T-cell (primary cell): ENCODE data around the gene SLC24A3. TPM values are rescaled to one million over a fixed set of nuclear protein-coding genes. Genes with fewer than 3 reads are reported as not detected.

ENCODE experiments used
- ATAC-seq, 4 experiments: fragments of 200-7000 bp in 3 of 4; fragments of 150-1000 bp in 1 of 4; cut with Tn5 transposase; replicated peaks in 1 of 4; 1 replicate in 3 of 4; 2 replicates in 1 of 4; pipeline ENCODE4 v1.10.0; 2021; ENCODE audit warnings: moderate library complexity in 3 of 4, mild to moderate bottlenecking in 2 of 4, moderate number of reproducible peaks in 1 of 4
- CTCF ChIA-PET, 2 donors: fragments of 300-600 bp; sonication (Branson Sonifier 250); formaldehyde crosslinking; loops; one replicate each; lab custom pipeline; 2022; ENCODE audit warnings: antibody characterized with exemption in 2 of 2; lab: Charles Lee
- POLR2A ChIA-PET, 2 donors: fragments of 300-600 bp; sonication (Branson Sonifier 250); formaldehyde crosslinking; loops; one replicate each; lab custom pipeline; 2022; ENCODE audit warnings: antibody characterized with exemption in 2 of 2; lab: Charles Lee
- DNase-seq, 35 experiments: peaks; one replicate each; pipeline versions ENCODE4 v3.0.0 to v3.0.0-alpha.2; 2013 to 2023
- H3K27ac ChIP-seq: one replicate; pipeline ENCODE4 v1.5.1; 2013; ENCODE audit warnings: low read length
- H3K27me3 ChIP-seq, 2 experiments: replicated peaks in 1 of 2; 1 replicate in 1 of 2; 2 replicates in 1 of 2; pipeline versions ENCODE4 v1.6.1 to v1.7.0; 2013; ENCODE audit warnings: low read length in 1 of 2, mixed read lengths in 1 of 2; ENCODE audit not compliant: control insufficient read depth in 2 of 2, insufficient read depth in 2 of 2; ENCODE audit errors: extremely low read depth in 1 of 2
- H3K36me3 ChIP-seq, 2 donors: 1 replicate in 1 of 2; 2 replicates in 1 of 2; pipeline versions ENCODE4 v1.6.1 to v1.7.0; 2013; ENCODE audit warnings: low read length in 1 of 2; ENCODE audit not compliant: control insufficient read depth in 2 of 2, insufficient read depth in 1 of 2; ENCODE audit errors: extremely low read depth in 1 of 2
- H3K4me1 ChIP-seq, 2 experiments: 1 replicate in 1 of 2; 2 replicates in 1 of 2; pipeline versions ENCODE4 v1.6.1 to v1.7.0; 2013; ENCODE audit warnings: low read length in 2 of 2, mixed read lengths in 1 of 2; ENCODE audit not compliant: insufficient read depth in 2 of 2, control insufficient read depth in 1 of 2; ENCODE audit errors: extremely low read depth in 1 of 2
- H3K4me3 ChIP-seq, 2 donors: 1 replicate in 1 of 2; 2 replicates in 1 of 2; pipeline versions ENCODE4 v1.5.1 to v1.7.0; 2013; ENCODE audit warnings: mild to moderate bottlenecking in 2 of 2, low read length in 1 of 2, moderate library complexity in 1 of 2; ENCODE audit not compliant: control insufficient read depth in 1 of 2; ENCODE audit errors: extremely low read depth in 1 of 2
- H3K9me3 ChIP-seq: 2 replicates; pipeline ENCODE4 v1.7.0; 2013
- H3K27ac Mint-ChIP-seq, 2 donors: one replicate each; pipeline ENCODE4 v1.8.0; 2020 to 2021; ENCODE audit warnings: mild to moderate bottlenecking in 2 of 2, mixed read lengths in 2 of 2
- H3K27me3 Mint-ChIP-seq, 2 donors: one replicate each; pipeline ENCODE4 v1.8.0; 2021 to 2022; ENCODE audit warnings: mixed read lengths in 2 of 2
- H3K36me3 Mint-ChIP-seq: one replicate; pipeline ENCODE4 v1.8.0; 2021; ENCODE audit warnings: mixed read lengths
- H3K4me1 Mint-ChIP-seq, 3 donors: one replicate each; pipeline ENCODE4 v1.8.0; 2020 to 2022; ENCODE audit warnings: mixed read lengths in 3 of 3, mild to moderate bottlenecking in 1 of 3
- H3K4me3 Mint-ChIP-seq, 3 donors: one replicate each; pipeline ENCODE4 v1.8.0; 2020 to 2022; ENCODE audit warnings: mild to moderate bottlenecking in 3 of 3, mixed read lengths in 3 of 3, moderate library complexity in 3 of 3
- H3K9me3 Mint-ChIP-seq, 3 donors: one replicate each; pipeline ENCODE4 v1.8.0; 2020 to 2022; ENCODE audit warnings: mixed read lengths in 3 of 3
- WGBS: methylation state at CpG from one replicate; pipeline ENCODE4 v1.1.5; 2013; ENCODE audit warnings: missing lambda C conversion rate; ENCODE audit not compliant: insufficient coverage; 5-methylcytosine and 5-hydroxymethylcytosine counted together
- total RNA-seq, 35 experiments: library from RNA in 6 of 35; stranded (reverse) in 6 of 35; fragments of 120-200 nt in 1 of 35; gene quantifications; one replicate each; pipeline versions ENCODE4 v1.2.1 to v1.2.4 and lab custom pipeline; 2013 to 2026

Gene SLC24A3
- total RNA-seq, 5 donors from 2014 or later (not counting 1 experiment from before 2014, with no cell fraction given): 0.06 to 0.25 (median 0.12) TPM

DNA sequence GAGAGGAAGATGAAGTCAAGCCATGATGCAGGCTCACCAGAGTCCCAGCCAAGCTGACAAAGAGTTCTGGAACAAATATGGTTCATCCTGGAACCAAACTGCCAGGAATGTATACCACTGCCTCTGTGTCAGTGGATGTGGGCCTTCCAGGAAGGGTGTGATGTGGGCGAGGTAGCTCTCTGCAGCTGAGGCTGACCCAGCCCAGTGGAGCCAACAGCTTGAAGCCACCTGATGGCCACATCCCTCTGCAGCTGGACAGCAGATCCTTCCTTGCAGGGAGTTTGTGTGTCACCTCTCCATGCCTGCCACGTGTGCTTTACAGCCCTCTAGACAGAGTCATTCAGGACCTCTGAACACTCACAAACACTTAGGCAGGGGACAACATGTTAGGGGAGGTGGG is 403.6 kb downstream of the SLC24A3 start:
- Histone ChIP-seq H3K4me1 (no peaks in the 10 kb centered on the region), H3K4me3 (no peak overlapping the region), H3K9me3 (no peaks in the 10 kb centered on the region), H3K27ac (no peak overlapping the region), H3K36me3 (no peaks in the 10 kb centered on the region), H3K27me3 (peaks cover 0 to 3% of the 10 kb centered on the region in 2 experiments)
- no peaks in the 10 kb centered on the region for H3K36me3 Mint-ChIP-seq
- CTCF ChIA-PET: no interaction called here
- H3K27ac Mint-ChIP-seq: no peak overlapping the region
- no peaks in the 10 kb centered on the region for H3K9me3 Mint-ChIP-seq
- ATAC-seq: no peak
- no CpG with 5 or more reads among the region's 2 CpGs for WGBS
- H3K4me1 Mint-ChIP-seq: no peaks in the 10 kb centered on the region
- no peak overlapping the region for H3K4me3 Mint-ChIP-seq
- DNase-seq: no peak
- POLR2A ChIA-PET: no interaction called here
- H3K27me3 Mint-ChIP-seq: peaks cover 13 to 52% of the 10 kb centered on the region in 2 donors

DNA sequence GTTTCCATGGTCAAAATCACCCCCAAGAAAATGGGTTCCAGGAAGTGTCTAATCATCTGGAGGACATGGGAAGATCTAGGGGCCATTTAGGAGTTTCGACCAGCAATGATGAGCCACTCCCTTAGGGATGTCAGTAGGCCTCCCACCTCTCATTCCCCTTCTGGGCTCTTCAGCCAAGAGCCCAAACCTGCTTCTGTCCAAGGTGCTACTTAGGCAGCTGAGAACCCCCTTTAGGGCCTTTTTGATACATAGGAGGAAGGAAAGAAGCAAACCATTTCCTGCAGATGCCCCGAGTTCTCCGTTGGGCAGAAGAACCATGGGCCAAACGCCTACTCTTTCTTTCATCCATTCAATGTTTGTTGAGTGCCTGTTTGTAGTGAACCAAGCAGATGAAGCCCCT is 404.2 kb downstream of the SLC24A3 start:
- Histone ChIP-seq H3K36me3 (no peaks in the 10 kb centered on the region), H3K9me3 (no peaks in the 10 kb centered on the region), H3K4me1 (no peaks in the 10 kb centered on the region), H3K27ac (no peak overlapping the region), H3K27me3 (peaks cover 0 to 3% of the 10 kb centered on the region in 2 experiments), H3K4me3 (no peak overlapping the region)
- H3K27me3 Mint-ChIP-seq: peaks cover 13 to 52% of the 10 kb centered on the region in 2 donors
- H3K4me1 Mint-ChIP-seq: no peaks in the 10 kb centered on the region
- no peaks in the 10 kb centered on the region for H3K36me3 Mint-ChIP-seq
- no peaks in the 10 kb centered on the region for H3K9me3 Mint-ChIP-seq
- no peak overlapping the region for H3K27ac Mint-ChIP-seq
- ATAC-seq (no peak), DNase-seq (no peak)
- POLR2A ChIA-PET: no interaction called here
- no peak overlapping the region for H3K4me3 Mint-ChIP-seq
- CTCF ChIA-PET: no interaction called here
- no CpG with 5 or more reads among the region's 4 CpGs for WGBS

DNA sequence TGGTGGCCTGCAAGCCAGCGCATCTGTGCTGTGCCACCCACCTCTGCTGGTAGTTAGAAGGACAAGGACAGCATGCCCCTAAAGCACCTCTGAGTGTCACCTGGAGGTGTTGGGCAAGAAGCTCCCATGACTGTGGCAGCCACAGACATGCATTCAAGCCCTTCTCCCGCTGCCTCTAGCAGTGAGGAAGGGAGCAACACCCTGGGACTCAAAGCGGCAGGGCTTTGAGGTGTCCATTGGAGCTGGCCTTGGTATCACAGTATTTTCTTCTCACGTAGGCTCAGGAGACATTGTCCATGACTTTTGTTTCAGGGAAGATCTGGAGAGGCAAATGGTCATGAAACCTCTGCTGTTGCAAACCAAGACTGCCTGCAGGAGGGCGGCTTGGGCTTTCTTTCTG is 404.8 kb downstream of the SLC24A3 start:
- CTCF ChIA-PET: no interaction called here
- peaks cover 0 to 3% of the 10 kb centered on the region in 2 experiments for H3K27me3 ChIP-seq
- Mint-ChIP-seq H3K4me3 (no peak overlapping the region), H3K4me1 (no peaks in the 10 kb centered on the region), H3K27me3 (peaks cover 10 to 47% of the 10 kb centered on the region in 2 donors), H3K9me3 (no peaks in the 10 kb centered on the region), H3K27ac (no peak overlapping the region), H3K36me3 (no peaks in the 10 kb centered on the region)
- H3K36me3 ChIP-seq: no peaks in the 10 kb centered on the region
- DNase-seq (no peak), ATAC-seq (no peak)
- 64% methylated on average over 4 of the region's 5 CpGs for WGBS
- H3K9me3 ChIP-seq: no peaks in the 10 kb centered on the region
- H3K4me3 ChIP-seq: no peak overlapping the region
- POLR2A ChIA-PET: no interaction called here
- no peaks in the 10 kb centered on the region for H3K4me1 ChIP-seq
- H3K27ac ChIP-seq: no peak overlapping the region

GRCh38 chr20:19618711-19619110 is 406.3 kb downstream of the SLC24A3 start:
- Histone ChIP-seq H3K27ac (no peak overlapping the region), H3K4me3 (no peak overlapping the region), H3K27me3 (peaks cover 0 to 3% of the 10 kb centered on the region in 2 experiments), H3K36me3 (no peaks in the 10 kb centered on the region), H3K9me3 (no peaks in the 10 kb centered on the region), H3K4me1 (no peaks in the 10 kb centered on the region)
- Mint-ChIP-seq H3K4me3 (no peak overlapping the region), H3K4me1 (no peaks in the 10 kb centered on the region), H3K27ac (no peak overlapping the region), H3K36me3 (no peaks in the 10 kb centered on the region), H3K27me3 (peaks cover 6 to 37% of the 10 kb centered on the region in 2 donors), H3K9me3 (peaks cover 0 to 4% (median 0%) of the 10 kb centered on the region in 3 donors)
- 46% methylated on average over 4 of the region's 5 CpGs for WGBS
- ATAC-seq (no peak), DNase-seq (no peak)
- ChIA-PET POLR2A (no interaction called here), CTCF (no interaction called here)

- H3K9me3 ChIP-seq: no peaks in the 10 kb centered on the region
- no peak overlapping the region for H3K27ac ChIP-seq
- DNase-seq: no peak
- H3K27me3 Mint-ChIP-seq: peaks cover 4 to 27% of the 10 kb centered on the region in 2 donors
- H3K36me3 Mint-ChIP-seq: no peaks in the 10 kb centered on the region
- no peaks in the 10 kb centered on the region for H3K4me1 ChIP-seq
- H3K36me3 ChIP-seq: no peaks in the 10 kb centered on the region
- no peak overlapping the region for H3K27ac Mint-ChIP-seq
- no peak overlapping the region for H3K4me3 Mint-ChIP-seq
- ATAC-seq: no peak
- peaks cover 0 to 9% (median 7%) of the 10 kb centered on the region in 3 donors for H3K9me3 Mint-ChIP-seq
- no peaks in the 10 kb centered on the region for H3K4me1 Mint-ChIP-seq
- ChIA-PET POLR2A (no interaction called here), CTCF (no interaction called here)
- 40% methylated on average over 1 of the region's 2 CpGs for WGBS
- H3K4me3 ChIP-seq: no peak overlapping the region
- peaks cover 0 to 3% of the 10 kb centered on the region in 2 experiments for H3K27me3 ChIP-seq
Measured at GRCh38 chr20:19619904-19620430, 407.5 kb downstream of the SLC24A3 start.

- Histone ChIP-seq H3K36me3 (no peaks in the 10 kb centered on the region), H3K27me3 (peaks cover 0 to 3% of the 10 kb centered on the region in 2 experiments), H3K27ac (no peak overlapping the region), H3K4me3 (no peak overlapping the region), H3K4me1 (no peaks in the 10 kb centered on the region), H3K9me3 (no peaks in the 10 kb centered on the region)
- Mint-ChIP-seq H3K4me1 (no peaks in the 10 kb centered on the region), H3K9me3 (peaks cover 0 to 9% (median 7%) of the 10 kb centered on the region in 3 donors), H3K27ac (no peak overlapping the region), H3K36me3 (no peaks in the 10 kb centered on the region), H3K4me3 (no peak overlapping the region), H3K27me3 (peaks cover 4 to 27% of the 10 kb centered on the region in 2 donors)
- no peak for DNase-seq
- WGBS: 50% methylated on average over 2 of the region's 2 CpGs
- no peak for ATAC-seq
- CTCF ChIA-PET: no interaction called here
- POLR2A ChIA-PET: no interaction called here
Measured at GRCh38 chr20:19620446-19620845, 408.0 kb downstream of the SLC24A3 start.
